HepG2 (cell line): ENCODE measurements around the gene PRRT2. TPM values are rescaled to one million over a fixed set of nuclear protein-coding genes. Genes with fewer than 3 reads are reported as not detected.

Experiments
- AGO2 ChIP-seq: fragments of 200-400 bp; formaldehyde crosslinking; optimal IDR thresholded peaks from 2 replicates; pipeline ENCODE3; 2017; ENCODE audit warnings: mild to moderate bottlenecking, low read depth, low read length, moderate library complexity
- AKAP8 ChIP-seq: sonication (generic); formaldehyde crosslinking; IDR thresholded peaks from 2 replicates; pipeline ENCODE4 v1.5.1; 2020; ENCODE audit warnings: mild to moderate bottlenecking, missing genetic modification reagents
- BCL6 ChIP-seq: IDR thresholded peaks from 2 replicates; pipeline ENCODE4 v1.6.1; 2016; ENCODE audit warnings: missing genetic modification reagents, missing compliant biosample characterization
- ELF3 ChIP-seq: IDR thresholded peaks from 2 replicates; pipeline ENCODE4 v1.6.1; 2016; ENCODE audit warnings: missing genetic modification reagents, missing compliant biosample characterization
- FOSL2 ChIP-seq: sonication (generic); formaldehyde crosslinking; IDR thresholded peaks from 2 replicates; pipeline ENCODE4 v1.4.0; 2020; ENCODE audit warnings: missing genetic modification reagents
- HNF4A ChIP-seq: sonication (generic); formaldehyde crosslinking; IDR thresholded peaks from 2 replicates; pipeline ENCODE4 v1.4.0; 2020; ENCODE audit warnings: missing genetic modification reagents
- HNRNPLL ChIP-seq: fragments of 200-400 bp; formaldehyde crosslinking; IDR thresholded peaks from 2 replicates; pipeline ENCODE4 v1.6.1; 2017; ENCODE audit warnings: mild to moderate bottlenecking, low read depth, low read length; ENCODE audit not compliant: poor library complexity, severe bottlenecking
- KLF11 ChIP-seq: IDR thresholded peaks from 2 replicates; pipeline ENCODE4 v1.6.1; 2016; ENCODE audit warnings: missing compliant biosample characterization
- MIXL1 ChIP-seq: IDR thresholded peaks from 2 replicates; pipeline ENCODE4 v1.6.1; 2016
- NR2F2 ChIP-seq: IDR thresholded peaks from 2 replicates; pipeline ENCODE4 v1.6.1; 2012; ENCODE audit warnings: low read depth, inconsistent platforms, borderline replicate concordance
- NR3C1 ChIP-seq: sonication (generic); formaldehyde crosslinking; IDR thresholded peaks from 2 replicates; pipeline ENCODE4 v1.4.0; 2020; ENCODE audit warnings: missing genetic modification reagents
- RARG ChIP-seq: sonication (generic); formaldehyde crosslinking; IDR thresholded peaks from 2 replicates; pipeline ENCODE4 v1.4.0; 2020; ENCODE audit warnings: low read depth, mild to moderate bottlenecking, missing genetic modification reagents
- SIX1 ChIP-seq: sonication (generic); formaldehyde crosslinking; IDR thresholded peaks from 2 replicates; pipeline ENCODE4 v1.4.0; 2020; ENCODE audit warnings: missing genetic modification reagents, borderline replicate concordance
- SIX4 ChIP-seq: sonication (generic); formaldehyde crosslinking; IDR thresholded peaks from 2 replicates; pipeline ENCODE4 v1.4.0; 2020; ENCODE audit warnings: missing genetic modification reagents
- SMAD1 ChIP-seq: sonication (generic); formaldehyde crosslinking; IDR thresholded peaks from 2 replicates; pipeline ENCODE4 v1.4.0; 2020; ENCODE audit warnings: missing genetic modification reagents, low read depth, mild to moderate bottlenecking, borderline replicate concordance
- TAF1 ChIP-seq: sonication (generic); formaldehyde crosslinking; IDR thresholded peaks from 2 replicates; pipeline ENCODE4 v1.4.0; 2020; ENCODE audit warnings: missing genetic modification reagents
- TBX2 ChIP-seq: sonication (generic); formaldehyde crosslinking; IDR thresholded peaks from 2 replicates; pipeline ENCODE4 v1.5.0; 2020; ENCODE audit warnings: missing genetic modification reagents, mild to moderate bottlenecking, borderline replicate concordance
- ZFP1 ChIP-seq: IDR thresholded peaks from 2 replicates; pipeline ENCODE4 v1.6.1; 2016
- ZKSCAN1 ChIP-seq: fragments of 150-350 bp; IDR thresholded peaks from 2 replicates; pipeline ENCODE4 v1.6.1; 2014; ENCODE audit warnings: low read length
- ZNF263 ChIP-seq: sonication (generic); formaldehyde crosslinking; IDR thresholded peaks from 2 replicates; pipeline ENCODE4 v1.4.0; 2020; ENCODE audit warnings: missing genetic modification reagents
- ZNF33B ChIP-seq: sonication (generic); formaldehyde crosslinking; IDR thresholded peaks from 2 replicates; pipeline ENCODE4 v1.5.1; 2020; ENCODE audit warnings: mild to moderate bottlenecking, missing genetic modification reagents
- ZNF34 ChIP-seq: sonication (generic); formaldehyde crosslinking; IDR thresholded peaks from 2 replicates; pipeline ENCODE4 v1.4.0; 2020; ENCODE audit warnings: mild to moderate bottlenecking, missing genetic modification reagents, borderline replicate concordance
- ZNF562 ChIP-seq: sonication (generic); formaldehyde crosslinking; IDR thresholded peaks from 2 replicates; pipeline ENCODE4 v1.8.0; 2022; ENCODE audit warnings: missing genetic modification reagents, borderline replicate concordance
- ZNF724P ChIP-seq: sonication (generic); formaldehyde crosslinking; IDR thresholded peaks from 2 replicates; pipeline ENCODE4 v1.8.0; 2022; ENCODE audit warnings: missing genetic modification reagents, borderline replicate concordance
- ZNF782 ChIP-seq: sonication (generic); formaldehyde crosslinking; IDR thresholded peaks from 2 replicates; pipeline ENCODE4 v1.4.0; 2020; ENCODE audit warnings: missing genetic modification reagents, mild to moderate bottlenecking, borderline replicate concordance
- ZNF816 ChIP-seq: sonication (generic); formaldehyde crosslinking; IDR thresholded peaks from 2 replicates; pipeline ENCODE4 v1.8.0; 2022; ENCODE audit warnings: missing genetic modification reagents, mild to moderate bottlenecking, borderline replicate concordance
- ZNF879 ChIP-seq: sonication (generic); formaldehyde crosslinking; IDR thresholded peaks from 2 replicates; pipeline ENCODE4 v1.8.1; 2023; ENCODE audit warnings: missing genetic modification reagents
- ZNF883 ChIP-seq: sonication (generic); formaldehyde crosslinking; IDR thresholded peaks from 2 replicates; pipeline ENCODE4 v1.5.1; 2020; ENCODE audit warnings: mild to moderate bottlenecking, missing genetic modification reagents; ENCODE audit errors: not compliant biosample characterization
- polyA plus RNA-seq, 8 experiments: library from polyadenylated mRNA; depleted of rRNA in 3 of 8; stranded (reverse) in 7 of 8; unstranded in 1 of 8; fragments of >200 nt; fragmentation: Illumina TruSeq in 4 of 8; extraction: Trizol in 4 of 8; gene quantifications; 2 replicates each; pipeline versions ENCODE4 v1.2.1 to v1.2.3, GENCODE V29; 2011 to 2016; ENCODE audit warnings: low read depth in 4 of 8, missing spikeins in 1 of 8, mixed read lengths in 1 of 8; ENCODE audit not compliant: insufficient read depth in 1 of 8
- total RNA-seq, 5 experiments: library from RNA; depleted of rRNA; stranded (reverse); fragments of >200 nt; fragmentation: Illumina TruSeq; extraction: Trizol; gene quantifications; 2 replicates each; pipeline ENCODE4 v1.2.3, GENCODE V29; 2016; ENCODE audit warnings: low read depth in 1 of 5
- TF ChIP-seq, protein P1 (sequence below): sonication (generic); formaldehyde crosslinking; IDR thresholded peaks from 2 replicates; pipeline ENCODE4 v1.8.1; 2023; ENCODE audit warnings: mild to moderate bottlenecking, inconsistent platforms, moderate library complexity, missing genetic modification reagents, borderline replicate concordance

PRRT2 gene
- total and polyA plus RNA-seq, 2 of the 13 experiments (the other 11 are each of a cell fraction or from before 2014, with no cell fraction given) = 0.51 to 1.1 TPM

DNA sequence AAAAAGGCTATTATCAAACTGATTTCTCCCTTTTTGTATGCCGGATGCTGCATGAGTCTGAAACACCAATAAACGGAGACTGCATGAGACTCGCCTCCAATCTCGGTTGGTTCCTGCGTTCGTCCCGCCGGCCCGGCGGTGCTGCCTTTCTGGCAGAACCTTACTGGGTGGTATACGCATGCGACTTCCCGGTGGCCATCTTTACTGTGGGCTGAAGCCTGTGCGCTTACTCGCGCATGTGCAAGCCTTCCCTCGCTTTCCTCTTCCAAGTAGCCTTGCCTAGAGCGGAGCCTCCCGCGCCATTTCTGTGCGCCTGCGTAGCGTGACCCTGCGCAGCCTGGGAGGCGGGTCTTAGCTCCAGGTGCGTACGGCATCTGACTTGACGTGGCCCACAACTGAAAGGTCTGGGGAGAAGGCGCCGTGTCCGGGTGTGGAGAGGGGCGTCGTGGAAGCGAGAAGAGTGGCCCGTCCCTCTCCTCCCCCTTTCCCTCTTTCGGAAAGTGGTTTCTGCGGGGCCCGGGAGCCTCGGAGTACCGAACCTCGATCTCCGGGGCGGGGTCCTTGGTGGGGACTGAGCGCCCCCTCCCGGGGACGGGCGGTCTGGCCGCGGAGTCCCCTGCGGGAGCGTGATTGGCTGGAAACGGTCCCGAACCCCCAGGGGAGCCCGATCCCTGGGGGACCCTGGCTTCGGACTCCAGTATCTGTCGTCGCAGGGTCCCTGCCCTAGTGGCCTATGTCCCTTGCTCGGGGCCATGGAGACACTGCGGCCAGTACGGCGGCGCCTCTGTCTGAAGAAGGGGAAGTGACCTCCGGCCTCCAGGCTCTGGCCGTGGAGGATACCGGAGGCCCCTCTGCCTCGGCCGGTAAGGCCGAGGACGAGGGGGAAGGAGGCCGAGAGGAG is 4.0 kb downstream of the PRRT2 start, which contains the start of gene PAGR1 (continued):
- TF ChIP-seq FOSL2 (CRISPR knock-in tag) (peak; percentile 45), NR2F2 (no peak), ZNF883 (peak; percentile 90), TAF1 (CRISPR knock-in tag) (peak; percentile 87), ZNF33B (peak; percentile 77; the same call in 1 of the 2 replicates), HNF4A (no peak), AKAP8 (CRISPR knock-in tag) (peak; percentile 76; the same call in 1 of the 2 replicates), TBX2 (CRISPR knock-in tag) (peak; percentile 68; the same call in 1 of the 2 replicates), ZNF879 (CRISPR knock-in tag) (peak; percentile 95), ZNF724P (CRISPR knock-in tag) (peak; percentile 76; the same call in 1 of the 2 replicates), ZNF263 (CRISPR knock-in tag) (no peak; the same call in 1 of the 2 replicates), ELF3 (CRISPR knock-in tag) (peak; percentile 95), ZNF816 (no peak), KLF11 (CRISPR knock-in tag) (peak; percentile 20; the same call in 1 of the 2 replicates), NR3C1 (CRISPR knock-in tag) (peak; percentile 34; the same call in 1 of the 2 replicates), SIX4 (peak; percentile 13; the same call in 1 of the 2 replicates), ZFP1 (CRISPR knock-in tag) (peak; percentile 35), MIXL1 (CRISPR knock-in tag) (peak; percentile 40; the same call in 1 of the 2 replicates), SIX1 (CRISPR knock-in tag) (0 out of 2 replicates have a peak, but pooled peaks have one; percentile 21), ZNF562 (CRISPR knock-in tag) (no peak), ZKSCAN1 (peak; percentile 68; the same call in 1 of the 2 replicates), RARG (CRISPR knock-in tag) (peak; percentile 87; the same call in 1 of the 2 replicates), BCL6 (CRISPR knock-in tag) (peak; percentile 3; the same call in 1 of the 2 replicates), ZNF782 (CRISPR knock-in tag) (peak; percentile 48; the same call in 1 of the 2 replicates), ZNF34 (CRISPR knock-in tag) (0 out of 2 replicates have a peak, but pooled peaks have one; percentile 90), AGO2 (peak; percentile 97), SMAD1 (CRISPR knock-in tag) (peak; percentile 96; the same call in 1 of the 2 replicates), HNRNPLL (peak; percentile 100)
- TF ChIP-seq, protein P1, sequence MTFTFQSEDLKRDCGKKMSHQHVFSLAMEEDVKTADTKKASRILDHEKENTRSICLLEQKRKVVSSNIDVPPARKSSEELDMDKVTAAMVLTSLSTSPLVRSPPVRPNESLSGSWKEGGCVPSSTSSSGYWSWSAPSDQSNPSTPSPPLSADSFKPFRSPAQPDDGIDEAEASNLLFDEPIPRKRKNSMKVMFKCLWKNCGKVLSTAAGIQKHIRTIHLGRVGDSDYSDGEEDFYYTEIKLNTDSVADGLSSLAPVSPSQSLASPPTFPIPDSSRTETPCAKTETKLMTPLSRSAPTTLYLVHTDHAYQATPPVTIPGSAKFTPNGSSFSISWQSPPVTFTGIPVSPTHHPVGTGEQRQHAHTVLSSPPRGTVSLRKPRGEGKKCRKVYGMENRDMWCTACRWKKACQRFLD (CRISPR knock-in tag) = peak; percentile 22; the same call in 1 of the 2 replicates
